Upper lobe of left lung (tissue), 4 donors: ENCODE data around the gene NOL11.

ENCODE experiments used
- CTCF ChIP-seq, 6 experiments: fragments of 450-650 bp in 4 of 6; fragments of 200-600 bp in 2 of 6; sonication (generic) in 2 of 6; IDR thresholded peaks; one replicate each; pipeline ENCODE4 v1.5.1; 2016 to 2019; ENCODE audit warnings: antibody characterized with exemption in 6 of 6
- POLR2A ChIP-seq, 4 donors: fragments of 450-650 bp; IDR thresholded peaks; one replicate each; pipeline ENCODE4 v1.5.1; 2016 to 2017; ENCODE audit warnings: antibody characterized with exemption in 4 of 4, mild to moderate bottlenecking in 2 of 4
- POLR2AphosphoS5 ChIP-seq, 2 donors: sonication (generic); formaldehyde crosslinking; IDR thresholded peaks; one replicate each; pipeline ENCODE4 v1.5.1; 2017; ENCODE audit warnings: antibody characterized with exemption in 2 of 2

GRCh38 chr17:67671493-67671892 is 46.2 kb upstream of the NOL11 start:
- TF ChIP-seq CTCF (IDR thresholded peaks at IDR 0.05) (no peak), POLR2A (IDR thresholded peaks at IDR 0.05) (no peak), POLR2AphosphoS5 (IDR thresholded peaks at IDR 0.05) (no peak)
